ENCODE results near the gene ELP4.
"Not testable (repeated sequence)": the region's sequence is repeated elsewhere in the genome, so short reads cannot be mapped to it uniquely, and the experiment has no call there.

Gene ELP4

DNA sequence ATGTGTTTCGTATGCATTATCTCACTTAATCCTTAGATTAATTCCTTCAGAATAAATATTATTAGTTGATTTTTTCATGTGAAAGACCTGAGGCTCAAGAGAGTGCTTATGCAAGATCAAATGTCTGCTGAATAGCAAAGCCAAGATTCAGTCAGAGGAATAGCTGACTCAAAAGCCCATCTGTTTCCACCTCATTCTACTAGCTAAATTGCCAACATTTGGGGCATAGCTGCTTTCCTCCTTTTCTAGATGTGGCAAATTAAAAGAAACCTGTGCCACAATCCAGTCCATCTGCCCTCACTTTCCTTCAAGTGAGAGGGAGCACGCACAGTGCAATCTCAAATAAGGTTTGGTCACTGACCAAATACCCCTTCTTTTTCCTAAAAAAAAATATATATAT lies 180.5 kb downstream of the ELP4 start:
- H3K4me3 ChIP-seq (ENCODE audit: low read length): no peak overlapping the region

DNA sequence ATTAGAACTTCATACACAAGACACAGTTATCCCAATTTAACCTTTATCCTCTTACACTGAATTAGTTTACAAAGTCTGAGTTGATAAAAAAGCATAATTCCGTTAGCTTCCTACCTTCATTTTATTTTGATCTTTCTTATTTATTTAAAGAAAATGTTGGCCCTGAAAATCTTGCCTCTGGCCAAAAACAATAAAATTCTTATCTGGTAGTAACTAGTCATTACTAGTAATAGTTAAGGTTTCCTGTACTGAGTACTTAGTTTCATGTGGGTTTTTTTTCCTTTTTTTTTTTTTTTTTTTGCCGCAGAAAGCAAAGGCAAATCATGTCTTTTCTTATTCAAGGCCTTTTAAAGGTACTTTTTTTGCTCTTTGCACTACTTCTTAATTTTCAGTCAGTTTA lies 180.9 kb downstream of the ELP4 start:
- DNase-seq (ENCODE audit: low read depth): no peak
- no peak overlapping the region for H3K4me3 ChIP-seq (ENCODE audit: low read length)
- TF ChIP-seq, protein P1, sequence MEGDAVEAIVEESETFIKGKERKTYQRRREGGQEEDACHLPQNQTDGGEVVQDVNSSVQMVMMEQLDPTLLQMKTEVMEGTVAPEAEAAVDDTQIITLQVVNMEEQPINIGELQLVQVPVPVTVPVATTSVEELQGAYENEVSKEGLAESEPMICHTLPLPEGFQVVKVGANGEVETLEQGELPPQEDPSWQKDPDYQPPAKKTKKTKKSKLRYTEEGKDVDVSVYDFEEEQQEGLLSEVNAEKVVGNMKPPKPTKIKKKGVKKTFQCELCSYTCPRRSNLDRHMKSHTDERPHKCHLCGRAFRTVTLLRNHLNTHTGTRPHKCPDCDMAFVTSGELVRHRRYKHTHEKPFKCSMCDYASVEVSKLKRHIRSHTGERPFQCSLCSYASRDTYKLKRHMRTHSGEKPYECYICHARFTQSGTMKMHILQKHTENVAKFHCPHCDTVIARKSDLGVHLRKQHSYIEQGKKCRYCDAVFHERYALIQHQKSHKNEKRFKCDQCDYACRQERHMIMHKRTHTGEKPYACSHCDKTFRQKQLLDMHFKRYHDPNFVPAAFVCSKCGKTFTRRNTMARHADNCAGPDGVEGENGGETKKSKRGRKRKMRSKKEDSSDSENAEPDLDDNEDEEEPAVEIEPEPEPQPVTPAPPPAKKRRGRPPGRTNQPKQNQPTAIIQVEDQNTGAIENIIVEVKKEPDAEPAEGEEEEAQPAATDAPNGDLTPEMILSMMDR (IDR thresholded peaks at IDR 0.05; ENCODE audit: insufficient read depth, low read depth, low read length, missing control alignments): no peak

More for the DNA sequence above, 180.5 kb downstream of the ELP4 start:
- DNase-seq (ENCODE audit: low read depth): no peak
- TF ChIP-seq, protein P1 (IDR thresholded peaks at IDR 0.05; ENCODE audit: insufficient read depth, low read depth, low read length, missing control alignments): no peak

DNA sequence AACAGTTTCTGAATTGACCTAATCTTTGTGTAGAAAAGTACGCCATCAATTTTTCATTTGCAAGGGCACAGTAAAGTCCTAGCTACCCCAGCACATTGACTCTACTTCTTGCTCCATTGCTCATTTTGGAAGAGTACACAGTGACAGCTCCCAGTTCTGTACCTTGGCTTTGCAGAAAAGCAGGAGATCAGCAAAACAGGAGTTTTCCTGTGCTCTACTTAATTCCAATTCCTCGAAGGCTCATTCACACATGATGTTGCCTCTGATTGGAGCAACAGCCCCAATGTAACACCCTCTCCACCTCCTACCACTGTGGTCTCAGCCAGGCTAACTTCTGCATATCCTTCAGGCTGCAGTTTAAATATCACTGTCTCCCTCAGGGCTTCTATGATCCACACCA lies 182.9 kb downstream of the ELP4 start:
- H3K4me3 ChIP-seq (ENCODE audit: low read length): no peak overlapping the region

DNA sequence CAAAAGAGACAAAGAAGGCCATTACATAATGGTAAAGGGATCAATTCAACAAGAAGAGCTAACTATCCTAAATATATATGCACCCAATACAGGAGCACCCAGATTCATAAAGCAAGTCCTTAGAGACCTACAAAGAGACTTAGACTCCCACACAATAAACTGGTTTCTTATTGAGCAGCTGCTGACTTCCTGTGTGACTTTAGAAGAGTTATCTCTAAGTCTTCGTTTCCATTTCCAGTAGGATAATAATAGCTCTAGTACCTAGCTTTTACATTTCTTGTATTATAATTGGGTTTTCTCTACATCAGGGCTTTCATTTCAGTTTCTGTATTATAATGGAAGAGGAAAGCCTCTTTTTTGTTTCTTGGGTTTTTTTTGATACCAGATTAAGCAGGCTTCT lies 187.5 kb downstream of the ELP4 start:
- DNase-seq (ENCODE audit: low read depth): not testable (repeated sequence)

More for the DNA sequence above, 182.9 kb downstream of the ELP4 start:
- no peak for DNase-seq (ENCODE audit: low read depth)
- TF ChIP-seq, protein P1 (IDR thresholded peaks at IDR 0.05; ENCODE audit: insufficient read depth, low read depth, low read length, missing control alignments): no peak

DNA sequence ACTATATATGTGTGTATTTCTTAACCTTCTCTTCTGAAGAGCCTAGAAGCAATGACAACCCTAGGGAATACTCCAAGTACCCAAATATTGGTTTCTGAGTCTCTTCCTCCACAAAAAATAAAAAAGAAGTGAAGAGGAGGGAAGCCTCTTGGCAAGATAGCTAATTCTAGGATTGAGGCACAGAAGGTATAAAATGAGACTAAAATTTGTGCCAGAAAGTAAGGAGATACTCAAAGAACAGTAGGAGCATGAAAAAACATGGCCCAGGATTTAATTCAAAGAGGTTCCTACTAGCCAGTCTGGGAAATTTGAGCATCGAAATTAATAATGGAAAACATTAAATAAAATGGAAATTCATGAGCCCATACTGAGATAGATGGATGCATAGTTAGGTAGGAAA lies 189.5 kb downstream of the ELP4 start:
- TF ChIP-seq, protein P1 (IDR thresholded peaks at IDR 0.05; ENCODE audit: insufficient read depth, low read depth, low read length, missing control alignments): no peak
- H3K4me3 ChIP-seq (ENCODE audit: low read length): no peak overlapping the region
- no peak for DNase-seq (ENCODE audit: low read depth)

More for the DNA sequence above, 187.5 kb downstream of the ELP4 start:
- not testable (repeated sequence) for H3K4me3 ChIP-seq (ENCODE audit: low read length)

DNA sequence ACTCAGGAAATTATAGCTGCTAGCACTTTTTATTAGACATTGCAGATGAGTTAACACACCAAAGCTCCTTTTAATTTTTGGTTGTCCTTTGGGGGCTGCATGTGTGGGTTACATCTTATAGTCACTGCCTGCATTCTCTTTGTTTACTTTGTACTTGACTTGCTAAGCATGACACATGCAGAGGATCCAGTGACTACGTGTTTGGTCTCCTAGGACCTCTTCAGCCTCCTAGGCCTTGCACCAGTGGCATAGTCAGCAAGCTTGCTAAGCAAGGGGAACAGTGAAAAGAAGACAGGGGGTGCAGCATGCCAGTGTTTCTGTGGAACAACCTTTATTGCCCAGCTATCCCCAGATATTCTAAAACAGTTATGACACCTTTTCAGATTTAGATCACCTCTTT lies 193.4 kb downstream of the ELP4 start:
- peak; percentile 61 for DNase-seq (ENCODE audit: low read depth)
- TF ChIP-seq, protein P1 (IDR thresholded peaks at IDR 0.05; ENCODE audit: insufficient read depth, low read depth, low read length, missing control alignments): no peak
- H3K4me3 ChIP-seq (ENCODE audit: low read length): no peak overlapping the region

DNA sequence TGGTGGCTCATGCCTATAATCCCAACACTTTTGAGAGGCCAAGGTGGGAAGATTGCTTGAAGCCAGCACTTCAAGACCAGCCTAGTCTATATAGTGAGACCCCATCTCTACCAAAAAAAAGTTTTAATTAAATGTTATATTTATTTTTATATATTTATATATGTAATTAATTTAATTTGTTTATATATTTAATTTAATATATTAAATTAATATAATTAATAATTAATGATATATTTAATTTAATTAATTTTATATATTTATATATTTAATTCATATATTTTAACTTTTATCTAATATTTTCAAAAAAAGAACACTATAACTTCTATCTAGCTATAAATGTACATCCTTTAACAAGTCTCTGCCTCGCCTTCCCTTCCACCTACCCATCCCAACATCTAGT lies 196.8 kb downstream of the ELP4 start:
- TF ChIP-seq, protein P1 (IDR thresholded peaks at IDR 0.05; ENCODE audit: insufficient read depth, low read depth, low read length, missing control alignments): no peak
- H3K4me3 ChIP-seq (ENCODE audit: low read length): no peak overlapping the region

More for the DNA sequence above, 196.8 kb downstream of the ELP4 start:
- no peak for DNase-seq (ENCODE audit: low read depth)
